Ishikawa (cell line): ENCODE data around the gene DGKG.

Experiments
- CEBPB ChIP-seq: IDR thresholded peaks from 2 replicates; pipeline ENCODE4 v1.6.1; 2012
- CREB1 ChIP-seq: IDR thresholded peaks from 2 replicates; pipeline ENCODE4 v1.6.1; 2012; ENCODE audit warnings: low read depth
- EGR1 ChIP-seq: IDR thresholded peaks from 2 replicates; pipeline ENCODE4 v1.6.1; 2012
- EP300 ChIP-seq: IDR thresholded peaks from 2 replicates; pipeline ENCODE4 v1.6.1; 2012; ENCODE audit warnings: borderline replicate concordance
- FOXM1 ChIP-seq: IDR thresholded peaks from 2 replicates; pipeline ENCODE4 v1.6.1; 2012; ENCODE audit warnings: low read depth, borderline replicate concordance
- NFIC ChIP-seq: IDR thresholded peaks from 2 replicates; pipeline ENCODE4 v1.6.1; 2012
- RAD21 ChIP-seq: IDR thresholded peaks from 2 replicates; pipeline ENCODE4 v1.6.1; 2012; ENCODE audit warnings: low read depth
- TAF1 ChIP-seq: IDR thresholded peaks from 2 replicates; pipeline ENCODE4 v1.6.1; 2012; ENCODE audit warnings: low read depth, mild to moderate bottlenecking
- TCF12 ChIP-seq: IDR thresholded peaks from 2 replicates; pipeline ENCODE4 v1.6.1; 2012; ENCODE audit warnings: low read depth
- TEAD4 ChIP-seq: IDR thresholded peaks from 2 replicates; pipeline ENCODE4 v1.6.1; 2012
- YY1 ChIP-seq: IDR thresholded peaks from 2 replicates; pipeline ENCODE4 v1.6.1; 2012; ENCODE audit warnings: low read depth
- TF ChIP-seq, protein P1 (sequence below): IDR thresholded peaks from 2 replicates; pipeline ENCODE4 v1.6.1; 2012
- TF ChIP-seq, protein P2 (sequence below): IDR thresholded peaks from 2 replicates; pipeline ENCODE4 v1.6.1; 2012
- TF ChIP-seq, protein P3 (sequence below): IDR thresholded peaks from 2 replicates; pipeline ENCODE4 v1.6.1; 2012; ENCODE audit warnings: low read depth, mild to moderate bottlenecking

DNA sequence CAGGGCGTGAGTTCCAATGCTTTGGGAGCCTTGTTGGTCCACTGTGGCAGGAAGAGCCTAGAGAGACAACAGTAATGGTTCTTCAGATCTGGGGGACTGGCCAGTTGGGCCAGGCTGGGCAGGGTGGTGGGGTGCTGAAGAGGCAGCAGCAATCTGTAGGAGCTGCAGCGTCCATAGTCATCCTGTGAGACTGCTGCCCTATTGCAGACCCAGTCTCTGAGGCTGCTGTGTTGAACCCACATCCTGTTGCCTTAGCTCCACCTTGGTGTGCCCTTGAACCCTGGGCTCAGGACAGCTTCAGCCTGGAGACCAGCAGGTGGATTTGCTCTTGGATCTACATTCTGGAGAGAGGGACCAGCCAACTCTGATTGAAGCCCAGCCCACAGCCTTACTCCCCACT, 229.5 kb downstream of the DGKG start:
- TF ChIP-seq, protein P1, sequence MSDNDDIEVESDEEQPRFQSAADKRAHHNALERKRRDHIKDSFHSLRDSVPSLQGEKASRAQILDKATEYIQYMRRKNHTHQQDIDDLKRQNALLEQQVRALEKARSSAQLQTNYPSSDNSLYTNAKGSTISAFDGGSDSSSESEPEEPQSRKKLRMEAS, result no peak
- TF ChIP-seq CEBPB, result no peak
- TF ChIP-seq CREB1, result no peak
- TF ChIP-seq, protein P2, sequence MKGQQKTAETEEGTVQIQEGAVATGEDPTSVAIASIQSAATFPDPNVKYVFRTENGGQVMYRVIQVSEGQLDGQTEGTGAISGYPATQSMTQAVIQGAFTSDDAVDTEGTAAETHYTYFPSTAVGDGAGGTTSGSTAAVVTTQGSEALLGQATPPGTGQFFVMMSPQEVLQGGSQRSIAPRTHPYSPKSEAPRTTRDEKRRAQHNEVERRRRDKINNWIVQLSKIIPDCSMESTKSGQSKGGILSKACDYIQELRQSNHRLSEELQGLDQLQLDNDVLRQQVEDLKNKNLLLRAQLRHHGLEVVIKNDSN, result no peak
- no peak for TF ChIP-seq EGR1
- no peak for TF ChIP-seq RAD21
- no peak for TF ChIP-seq TAF1
- TF ChIP-seq EP300, result no peak
- TF ChIP-seq FOXM1, result no peak
- no peak for TF ChIP-seq YY1
- TF ChIP-seq, protein P3, sequence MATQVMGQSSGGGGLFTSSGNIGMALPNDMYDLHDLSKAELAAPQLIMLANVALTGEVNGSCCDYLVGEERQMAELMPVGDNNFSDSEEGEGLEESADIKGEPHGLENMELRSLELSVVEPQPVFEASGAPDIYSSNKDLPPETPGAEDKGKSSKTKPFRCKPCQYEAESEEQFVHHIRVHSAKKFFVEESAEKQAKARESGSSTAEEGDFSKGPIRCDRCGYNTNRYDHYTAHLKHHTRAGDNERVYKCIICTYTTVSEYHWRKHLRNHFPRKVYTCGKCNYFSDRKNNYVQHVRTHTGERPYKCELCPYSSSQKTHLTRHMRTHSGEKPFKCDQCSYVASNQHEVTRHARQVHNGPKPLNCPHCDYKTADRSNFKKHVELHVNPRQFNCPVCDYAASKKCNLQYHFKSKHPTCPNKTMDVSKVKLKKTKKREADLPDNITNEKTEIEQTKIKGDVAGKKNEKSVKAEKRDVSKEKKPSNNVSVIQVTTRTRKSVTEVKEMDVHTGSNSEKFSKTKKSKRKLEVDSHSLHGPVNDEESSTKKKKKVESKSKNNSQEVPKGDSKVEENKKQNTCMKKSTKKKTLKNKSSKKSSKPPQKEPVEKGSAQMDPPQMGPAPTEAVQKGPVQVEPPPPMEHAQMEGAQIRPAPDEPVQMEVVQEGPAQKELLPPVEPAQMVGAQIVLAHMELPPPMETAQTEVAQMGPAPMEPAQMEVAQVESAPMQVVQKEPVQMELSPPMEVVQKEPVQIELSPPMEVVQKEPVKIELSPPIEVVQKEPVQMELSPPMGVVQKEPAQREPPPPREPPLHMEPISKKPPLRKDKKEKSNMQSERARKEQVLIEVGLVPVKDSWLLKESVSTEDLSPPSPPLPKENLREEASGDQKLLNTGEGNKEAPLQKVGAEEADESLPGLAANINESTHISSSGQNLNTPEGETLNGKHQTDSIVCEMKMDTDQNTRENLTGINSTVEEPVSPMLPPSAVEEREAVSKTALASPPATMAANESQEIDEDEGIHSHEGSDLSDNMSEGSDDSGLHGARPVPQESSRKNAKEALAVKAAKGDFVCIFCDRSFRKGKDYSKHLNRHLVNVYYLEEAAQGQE, result no peak
- no peak for TF ChIP-seq TCF12
- no peak for TF ChIP-seq TEAD4
- TF ChIP-seq NFIC, result no peak
